Measurements from ENCODE around the gene TENM4.

DNA sequence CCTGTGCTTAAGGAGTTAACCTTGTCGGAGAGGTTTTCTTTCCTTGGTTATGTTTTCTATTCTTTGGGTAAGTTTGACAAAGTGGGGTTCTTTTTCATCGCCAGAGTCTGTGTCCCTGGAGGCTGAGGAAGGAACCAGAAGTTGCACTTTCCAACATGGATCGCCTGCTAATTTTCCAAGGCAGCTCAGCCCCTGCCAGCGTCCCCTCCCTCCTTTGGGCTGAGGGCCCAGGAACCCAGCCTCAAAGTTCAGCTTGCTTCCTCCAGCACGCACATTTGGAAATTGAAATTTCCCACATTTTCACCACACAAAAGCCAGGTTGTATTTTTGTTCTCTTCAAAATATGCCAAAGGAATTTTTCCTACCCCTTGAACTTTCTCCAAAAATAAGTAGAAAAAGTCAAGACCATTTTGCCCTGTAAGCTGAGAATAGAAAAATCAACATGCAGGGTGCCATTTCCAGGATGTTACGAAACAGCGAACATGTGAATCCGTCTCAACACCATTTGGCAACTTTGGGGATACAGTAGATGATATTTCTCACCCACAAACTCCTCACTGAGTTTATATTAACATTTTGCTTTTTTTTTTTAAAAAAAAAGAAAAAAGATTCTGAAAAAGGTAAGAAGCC lies 343.5 kb downstream of the TENM4 start:
- no peak for TF ChIP-seq CTCF (IDR thresholded peaks at IDR 0.05)
- TF ChIP-seq POLR2A (IDR thresholded peaks at IDR 0.05), result no peak

All from uterus (tissue), 2 donors.